Endothelial cell of umbilical vein (primary cell): ENCODE measurements around the gene PBX3.

ENCODE experiments used
- EZH2 ChIP-seq: IDR thresholded peaks from 2 replicates; pipeline ENCODE4 v1.6.1; 2012; ENCODE audit warnings: borderline replicate concordance, low read depth, mild to moderate bottlenecking, moderate library complexity, low read length, inconsistent platforms; ENCODE audit not compliant: severe bottlenecking
- FOS ChIP-seq: IDR thresholded peaks from 2 replicates; pipeline ENCODE4 v1.6.1; 2011; ENCODE audit warnings: mild to moderate bottlenecking, low read length, moderate library complexity, borderline replicate concordance; ENCODE audit not compliant: insufficient read depth
- GATA2 ChIP-seq: IDR thresholded peaks from 2 replicates; pipeline ENCODE4 v1.7.0; 2011; ENCODE audit warnings: low read depth, mild to moderate bottlenecking, moderate library complexity, mixed read lengths, low read length; ENCODE audit not compliant: insufficient read length, insufficient read depth
- JUN ChIP-seq: IDR thresholded peaks from 2 replicates; pipeline ENCODE4 v1.6.1; 2011; ENCODE audit warnings: borderline replicate concordance, low read depth; ENCODE audit not compliant: insufficient read length, insufficient read depth
- MYC ChIP-seq: IDR thresholded peaks from one replicate; pipeline ENCODE4 v1.6.1; 2011; ENCODE audit warnings: mild to moderate bottlenecking, low read depth, low read length
- POLR2A ChIP-seq: IDR thresholded peaks from 2 replicates; pipeline ENCODE4 v1.6.1; 2012; ENCODE audit warnings: low read depth, mild to moderate bottlenecking, control low read depth, low read length
- POLR2AphosphoS5 ChIP-seq: IDR thresholded peaks from 2 replicates; pipeline ENCODE4 v1.6.1; 2012; ENCODE audit warnings: low read depth, mild to moderate bottlenecking, control low read depth, low read length, moderate library complexity; ENCODE audit not compliant: insufficient read depth
- TF ChIP-seq, protein P1 (sequence below), 2 donors: IDR thresholded peaks; 1 replicate in 1 of 2; 2 replicates in 1 of 2; pipeline ENCODE4 v1.5.1; 2011; ENCODE audit warnings: low read length in 2 of 2, mild to moderate bottlenecking in 2 of 2, moderate library complexity in 2 of 2, control low read depth in 1 of 2, inconsistent platforms in 1 of 2, low read depth in 1 of 2; ENCODE audit not compliant: insufficient read depth in 1 of 2; ENCODE audit errors: extremely low read depth in 1 of 2

DNA sequence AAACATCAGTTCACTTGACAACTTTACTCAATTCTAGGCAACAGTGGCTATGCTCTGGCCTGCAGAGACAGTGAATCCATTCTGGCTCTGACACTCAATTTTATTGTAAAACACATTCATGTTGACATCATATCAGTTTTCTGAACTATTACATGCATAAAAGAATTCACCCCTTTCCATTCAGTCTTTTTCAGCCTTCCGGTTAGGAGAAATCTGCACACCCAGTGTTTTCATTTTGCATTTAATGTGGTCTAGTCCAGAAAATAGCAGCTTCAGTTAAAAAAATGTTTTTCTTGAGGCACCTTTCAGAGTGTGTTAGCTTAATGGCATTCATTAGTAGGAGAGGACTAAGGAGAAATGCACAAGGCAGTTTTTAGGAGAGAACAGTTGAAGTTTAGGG is 95.1 kb downstream of the PBX3 start:
- TF ChIP-seq, protein P1, sequence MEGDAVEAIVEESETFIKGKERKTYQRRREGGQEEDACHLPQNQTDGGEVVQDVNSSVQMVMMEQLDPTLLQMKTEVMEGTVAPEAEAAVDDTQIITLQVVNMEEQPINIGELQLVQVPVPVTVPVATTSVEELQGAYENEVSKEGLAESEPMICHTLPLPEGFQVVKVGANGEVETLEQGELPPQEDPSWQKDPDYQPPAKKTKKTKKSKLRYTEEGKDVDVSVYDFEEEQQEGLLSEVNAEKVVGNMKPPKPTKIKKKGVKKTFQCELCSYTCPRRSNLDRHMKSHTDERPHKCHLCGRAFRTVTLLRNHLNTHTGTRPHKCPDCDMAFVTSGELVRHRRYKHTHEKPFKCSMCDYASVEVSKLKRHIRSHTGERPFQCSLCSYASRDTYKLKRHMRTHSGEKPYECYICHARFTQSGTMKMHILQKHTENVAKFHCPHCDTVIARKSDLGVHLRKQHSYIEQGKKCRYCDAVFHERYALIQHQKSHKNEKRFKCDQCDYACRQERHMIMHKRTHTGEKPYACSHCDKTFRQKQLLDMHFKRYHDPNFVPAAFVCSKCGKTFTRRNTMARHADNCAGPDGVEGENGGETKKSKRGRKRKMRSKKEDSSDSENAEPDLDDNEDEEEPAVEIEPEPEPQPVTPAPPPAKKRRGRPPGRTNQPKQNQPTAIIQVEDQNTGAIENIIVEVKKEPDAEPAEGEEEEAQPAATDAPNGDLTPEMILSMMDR (IDR thresholded peaks at IDR 0.05; ENCODE audit: extremely low read depth in 1 of 2, insufficient read depth in 1 of 2, low read depth in 1 of 2, low read length in 2 of 2), result no peak
- TF ChIP-seq POLR2AphosphoS5 (no peak), POLR2A (no peak), EZH2 (no peak), MYC (no peak), GATA2 (no peak), FOS (no peak), JUN (no peak)
